ENCODE data around the gene ROR2.

DNA sequence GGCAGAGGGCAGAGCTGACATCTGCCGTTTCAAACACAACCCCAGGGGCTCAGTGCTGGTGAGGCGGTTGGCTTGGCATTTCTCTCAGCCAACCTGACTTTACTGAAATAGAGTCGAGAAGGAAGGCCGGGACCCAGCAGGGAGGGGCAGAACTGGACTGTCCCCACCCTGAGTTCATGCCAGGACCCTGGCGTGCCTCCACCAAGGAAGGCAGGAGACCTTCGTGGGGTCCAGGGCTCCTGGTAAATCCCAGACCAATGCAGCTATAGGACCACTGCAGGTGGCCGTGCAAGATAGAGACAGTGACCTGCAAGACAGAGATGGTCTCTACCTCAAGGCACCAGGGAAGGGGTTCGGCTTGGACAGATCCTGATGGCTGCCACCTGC, 132.9 kb downstream of the ROR2 start:
- TF ChIP-seq, protein P1, sequence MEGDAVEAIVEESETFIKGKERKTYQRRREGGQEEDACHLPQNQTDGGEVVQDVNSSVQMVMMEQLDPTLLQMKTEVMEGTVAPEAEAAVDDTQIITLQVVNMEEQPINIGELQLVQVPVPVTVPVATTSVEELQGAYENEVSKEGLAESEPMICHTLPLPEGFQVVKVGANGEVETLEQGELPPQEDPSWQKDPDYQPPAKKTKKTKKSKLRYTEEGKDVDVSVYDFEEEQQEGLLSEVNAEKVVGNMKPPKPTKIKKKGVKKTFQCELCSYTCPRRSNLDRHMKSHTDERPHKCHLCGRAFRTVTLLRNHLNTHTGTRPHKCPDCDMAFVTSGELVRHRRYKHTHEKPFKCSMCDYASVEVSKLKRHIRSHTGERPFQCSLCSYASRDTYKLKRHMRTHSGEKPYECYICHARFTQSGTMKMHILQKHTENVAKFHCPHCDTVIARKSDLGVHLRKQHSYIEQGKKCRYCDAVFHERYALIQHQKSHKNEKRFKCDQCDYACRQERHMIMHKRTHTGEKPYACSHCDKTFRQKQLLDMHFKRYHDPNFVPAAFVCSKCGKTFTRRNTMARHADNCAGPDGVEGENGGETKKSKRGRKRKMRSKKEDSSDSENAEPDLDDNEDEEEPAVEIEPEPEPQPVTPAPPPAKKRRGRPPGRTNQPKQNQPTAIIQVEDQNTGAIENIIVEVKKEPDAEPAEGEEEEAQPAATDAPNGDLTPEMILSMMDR (IDR thresholded peaks at IDR 0.05) = no peak
- no peak for TF ChIP-seq EP300 (IDR thresholded peaks at IDR 0.05)
- no peak for TF ChIP-seq POLR2A (IDR thresholded peaks at IDR 0.05)
